Activated CD4-positive, alpha-beta T cell treated with anti-CD3 and anti-CD28 coated beads for 24 hours (primary cell): ENCODE data around the gene ZNF784.
A peak's percentile ranks its signal among the peaks of the same experiment; 100 is the strongest.

Source experiments
- DNase-seq, 2 donors: peaks; one replicate each; pipeline ENCODE4 v3.0.0-alpha.2; 2020; ENCODE audit warnings: low read depth in 2 of 2

The ZNF784 gene, protein sequence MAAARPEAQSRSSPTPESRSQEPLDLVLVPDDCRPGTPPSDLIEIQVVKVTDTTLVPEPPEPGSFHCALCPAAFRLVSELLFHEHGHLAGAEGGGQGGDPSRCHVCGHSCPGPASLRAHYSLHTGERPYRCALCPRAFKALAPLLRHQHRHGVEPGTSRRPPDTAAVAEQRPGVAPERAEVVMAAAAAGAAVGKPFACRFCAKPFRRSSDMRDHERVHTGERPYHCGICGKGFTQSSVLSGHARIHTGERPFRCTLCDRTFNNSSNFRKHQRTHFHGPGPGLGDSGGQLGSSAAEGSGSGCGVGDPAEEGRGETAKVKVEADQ

DNA sequence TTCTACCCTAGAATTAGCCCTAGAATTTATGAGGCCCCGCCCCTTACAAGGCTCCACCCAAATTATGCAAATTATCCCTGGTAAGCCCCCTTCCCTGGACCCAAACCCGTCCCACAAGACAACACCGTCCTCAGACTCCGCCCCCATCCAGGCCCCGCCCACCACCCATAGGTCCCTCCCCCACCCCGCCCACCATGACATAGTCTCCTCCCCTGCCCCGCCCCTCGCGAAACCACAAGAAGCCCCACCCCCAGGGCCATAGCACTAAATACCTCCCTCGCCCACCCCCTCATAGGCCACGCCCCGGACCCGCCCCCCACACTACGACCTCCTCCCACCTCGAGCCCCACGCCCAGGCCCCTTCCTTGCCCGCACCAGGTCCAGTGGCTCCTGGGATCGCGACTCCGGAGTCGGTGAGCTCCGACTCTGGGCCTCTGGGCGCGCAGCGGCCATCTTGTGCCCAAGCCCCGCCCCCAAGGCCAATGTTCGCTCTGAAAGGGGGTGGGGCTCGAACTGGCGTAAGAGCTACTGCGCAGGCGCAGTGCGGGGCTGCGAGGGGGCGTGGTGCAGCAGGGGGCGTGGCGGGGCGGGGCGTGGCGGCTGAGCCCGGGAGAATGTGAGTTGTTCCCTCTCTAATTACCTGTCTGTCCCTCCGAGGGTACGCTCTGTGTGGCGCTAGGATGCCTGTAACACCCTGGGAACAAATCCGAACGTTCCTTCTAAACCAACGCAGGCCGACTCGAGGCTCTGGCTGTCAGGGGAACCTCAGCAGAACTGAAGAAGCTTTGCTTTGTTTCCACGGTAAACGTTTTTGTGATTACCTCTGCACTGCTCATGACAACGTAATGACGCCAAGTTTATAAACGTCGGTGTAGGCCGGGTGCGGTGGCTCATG, at the start of gene ZNF784:
ZNF784 (minus strand) TSS at position 458 of the 895 bp plus-strand sequence; CDS start at position 453, 5 bp downstream.
- peak; percentile 91 to 96 for DNase-seq

DNA sequence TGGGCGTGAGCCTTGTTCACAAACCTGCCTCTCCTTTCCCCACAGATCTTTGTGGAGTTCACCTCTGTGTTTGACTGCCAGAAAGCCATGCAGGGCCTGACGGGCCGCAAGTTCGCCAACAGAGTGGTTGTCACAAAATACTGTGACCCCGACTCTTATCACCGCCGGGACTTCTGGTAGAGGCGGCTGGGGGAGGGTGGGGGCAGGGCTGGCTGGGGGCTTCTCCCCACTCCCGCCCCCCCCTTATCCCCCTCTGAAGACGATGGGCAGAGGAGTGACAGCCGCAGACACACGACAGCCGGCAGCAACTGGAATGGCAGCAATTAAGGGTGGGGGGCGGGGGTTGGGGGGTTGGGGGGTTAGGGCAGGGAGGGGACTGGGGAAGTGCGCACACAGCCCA, 49.5 kb upstream of the ZNF784 start:
- DNase-seq: no peak

DNA sequence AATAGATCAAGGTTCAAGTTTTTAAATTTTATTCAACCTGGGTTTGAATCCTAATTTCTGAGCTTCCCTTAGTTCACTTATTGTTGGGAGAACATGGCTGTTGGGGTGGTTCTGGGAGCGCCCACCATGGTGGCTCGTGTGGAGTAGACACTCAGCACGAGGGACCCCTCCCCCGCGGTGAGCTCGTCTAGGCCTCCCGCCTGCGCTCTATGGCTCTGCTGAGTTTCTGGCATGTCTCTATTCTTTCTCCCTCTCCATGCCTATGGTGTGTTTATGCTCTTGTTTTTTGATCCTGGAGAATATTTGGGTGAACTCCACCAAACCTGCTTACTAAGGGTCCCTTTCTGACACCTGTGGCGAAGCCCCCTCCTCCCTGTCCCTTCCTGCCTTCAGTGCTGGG, 49.1 kb upstream of the ZNF784 start:
- DNase-seq: no peak

DNA sequence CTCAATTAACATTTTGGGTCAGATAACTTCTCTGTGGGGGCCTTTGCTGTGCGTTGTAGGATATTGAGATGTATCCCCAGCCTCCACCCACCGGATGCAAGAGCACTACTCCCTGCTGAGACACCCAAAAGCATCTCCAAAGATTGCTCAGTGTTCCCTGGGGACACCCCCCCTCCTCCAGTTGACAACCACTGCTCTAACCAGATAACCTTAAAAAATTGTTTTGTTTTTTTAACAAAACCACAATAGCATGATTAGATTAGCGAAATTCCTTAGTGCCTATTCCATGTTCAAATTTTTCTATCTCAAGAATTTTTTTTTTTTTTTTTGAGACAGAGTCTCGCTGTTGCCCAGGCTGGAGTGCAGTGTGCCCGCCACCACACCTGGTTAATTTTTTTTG, 48.1 kb upstream of the ZNF784 start:
- DNase-seq: no peak

DNA sequence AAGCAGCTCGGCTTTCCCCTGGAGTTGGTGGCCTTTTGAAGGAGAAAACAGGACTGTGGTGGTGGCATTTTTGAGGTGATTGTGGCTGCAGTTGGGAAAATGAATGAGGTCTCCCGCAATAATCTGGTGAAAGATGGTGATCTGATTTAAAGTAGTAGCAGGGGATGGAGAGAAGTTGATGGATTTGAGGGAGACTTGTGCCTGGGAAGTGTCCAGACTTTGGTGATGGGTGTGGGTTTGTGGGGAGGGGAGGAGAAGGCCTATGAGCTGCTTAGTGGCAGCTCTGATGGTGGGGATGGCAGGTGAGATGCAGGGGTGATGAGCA, 46.6 kb upstream of the ZNF784 start:
- no peak for DNase-seq

DNA sequence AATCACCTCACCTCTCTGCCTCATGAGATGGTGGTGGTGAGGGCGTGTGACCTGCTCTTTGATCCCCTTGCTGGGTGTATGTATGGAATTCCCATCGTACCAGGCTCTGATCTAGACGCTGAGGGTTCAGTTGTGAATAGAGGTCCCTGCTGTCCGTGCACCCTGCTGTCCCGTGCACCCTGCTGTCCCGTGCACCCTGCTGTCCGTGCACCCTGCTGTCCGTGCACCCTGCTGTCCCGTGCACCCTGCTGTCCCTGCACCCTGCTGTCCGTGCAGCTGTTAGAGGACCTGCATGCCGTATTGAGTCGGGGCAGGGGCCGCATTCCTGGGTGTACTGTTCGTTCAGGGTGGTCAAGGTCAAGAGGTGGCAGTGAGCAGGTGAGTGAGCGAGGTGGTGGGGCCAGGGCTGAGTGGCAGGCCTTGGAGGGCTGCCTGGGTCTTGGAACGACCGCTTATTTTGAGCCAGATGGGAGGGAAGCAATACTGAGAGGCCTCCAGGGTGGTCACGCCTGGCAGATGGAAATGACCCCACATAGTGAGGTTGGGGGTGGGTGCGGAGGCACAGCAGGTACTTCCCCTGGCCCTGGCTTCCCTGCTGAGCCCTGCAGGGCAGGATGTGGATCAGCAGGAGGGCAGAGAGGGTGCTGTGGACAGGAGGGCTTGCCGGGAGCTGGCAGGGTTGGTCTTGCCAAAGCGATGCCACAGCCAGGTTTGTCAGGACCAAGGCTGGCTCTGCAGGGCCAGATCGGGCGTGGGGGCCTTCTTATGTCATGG, 46.1 kb upstream of the ZNF784 start:
- no peak for DNase-seq

DNA sequence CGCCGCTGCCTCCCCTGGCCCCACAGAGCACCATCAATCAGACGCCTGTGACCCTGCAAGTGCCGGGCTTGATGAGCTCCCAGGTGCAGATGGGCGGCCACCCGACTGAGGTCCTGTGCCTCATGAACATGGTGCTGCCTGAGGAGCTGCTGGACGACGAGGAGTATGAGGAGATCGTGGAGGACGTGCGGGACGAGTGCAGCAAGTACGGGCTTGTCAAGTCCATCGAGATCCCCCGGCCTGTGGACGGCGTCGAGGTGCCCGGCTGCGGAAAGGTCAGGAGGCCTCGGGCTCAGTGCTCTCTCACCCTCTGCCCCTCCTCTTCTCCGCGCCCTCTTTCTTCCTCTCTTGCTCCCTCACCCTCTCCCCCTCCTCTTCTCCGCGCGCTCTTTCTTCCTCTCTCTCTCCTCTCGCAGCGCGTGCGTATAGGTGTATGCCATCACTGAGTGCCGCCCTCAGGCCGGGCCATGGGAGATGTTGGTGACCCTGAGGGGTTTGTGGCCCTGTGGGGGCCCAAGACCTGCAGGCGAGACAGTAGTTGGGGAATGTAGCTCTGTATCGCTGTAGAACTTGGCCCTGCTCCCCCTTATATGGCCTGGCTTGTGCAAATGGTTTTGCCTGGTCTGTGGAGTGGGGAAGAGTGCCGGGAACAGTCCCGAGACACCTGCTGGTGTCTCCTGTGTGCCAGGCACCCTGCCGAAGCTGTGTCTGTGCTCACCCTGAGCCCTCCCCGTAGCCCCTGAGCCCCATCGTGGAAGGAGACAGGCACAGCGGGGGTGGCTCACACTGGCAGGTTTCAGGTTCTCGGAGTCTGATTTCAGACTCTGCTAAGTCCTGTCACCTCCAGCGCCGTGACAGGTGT, 45.3 kb upstream of the ZNF784 start:
- DNase-seq: no peak

DNA sequence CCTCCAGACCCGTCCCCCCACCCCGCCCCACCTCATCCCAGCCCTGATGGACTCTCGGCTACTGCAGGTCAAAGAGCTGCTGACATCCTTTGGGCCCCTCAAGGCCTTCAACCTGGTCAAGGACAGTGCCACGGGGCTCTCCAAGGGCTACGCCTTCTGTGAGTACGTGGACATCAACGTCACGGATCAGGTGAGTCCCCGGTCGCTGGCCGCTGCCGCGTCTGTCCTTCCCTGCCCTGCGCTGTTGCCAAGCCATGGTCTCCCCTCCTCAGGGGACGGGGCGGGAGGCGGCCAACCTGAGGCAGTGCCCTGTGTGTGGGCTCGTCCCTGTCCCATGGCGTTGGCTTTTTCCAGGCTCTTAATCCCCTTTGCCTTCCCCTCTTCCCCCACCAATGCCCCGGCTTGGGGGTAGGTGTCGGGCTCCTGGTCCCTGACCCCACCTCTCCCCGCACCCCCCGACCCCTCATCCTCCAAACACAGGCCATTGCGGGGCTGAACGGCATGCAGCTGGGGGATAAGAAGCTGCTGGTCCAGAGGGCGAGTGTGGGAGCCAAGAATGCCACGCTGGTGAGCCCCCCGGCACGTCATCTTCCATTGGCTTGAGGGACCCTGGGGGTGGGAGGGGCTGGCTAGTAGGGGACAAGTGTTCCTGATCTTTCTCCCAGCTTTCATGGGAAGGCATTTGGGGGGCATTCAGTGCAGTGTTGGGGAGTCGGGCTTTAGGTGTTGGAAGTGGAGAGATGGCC, 44.4 kb upstream of the ZNF784 start:
- DNase-seq: no peak

DNA sequence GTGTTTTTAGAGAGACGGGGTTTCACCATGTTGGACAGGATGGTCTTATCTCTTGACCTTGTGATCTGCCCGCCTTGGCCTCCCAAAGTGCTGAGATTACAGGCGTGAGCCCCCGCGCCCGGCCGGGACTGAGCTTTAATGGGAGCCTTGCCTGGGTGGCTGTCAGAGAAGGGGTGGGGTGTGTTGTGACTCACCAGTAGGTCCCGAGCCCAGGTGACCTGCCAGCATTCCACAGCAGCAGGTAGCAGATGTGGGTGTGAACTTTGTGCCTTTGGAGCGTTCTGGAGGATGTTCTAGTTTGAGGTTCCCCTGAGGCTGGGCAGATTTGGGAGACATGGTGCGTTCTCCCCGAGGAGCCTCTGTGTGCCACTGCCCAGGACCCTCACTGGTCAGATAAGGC, 43.6 kb upstream of the ZNF784 start:
- DNase-seq: no peak

DNA sequence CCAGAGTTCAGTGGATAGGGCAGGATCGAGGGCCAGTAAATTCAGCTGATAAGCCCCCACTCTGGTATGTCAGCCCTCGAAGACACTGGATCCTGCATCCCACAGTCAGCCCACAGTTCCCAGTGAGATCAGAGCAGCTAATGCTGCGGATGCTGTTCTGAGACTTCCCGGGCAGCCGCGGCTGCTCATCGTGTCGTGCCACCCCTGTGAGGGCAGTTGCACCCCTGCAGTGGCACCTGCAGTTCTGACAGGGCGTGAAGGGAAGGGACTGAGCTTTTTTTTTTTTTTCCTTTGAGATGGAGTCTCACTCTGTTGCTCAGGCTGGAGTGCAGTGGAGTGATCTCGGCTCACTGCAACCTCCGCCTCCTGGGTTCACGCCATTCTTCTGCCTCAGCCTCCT, 43.1 kb upstream of the ZNF784 start:
- DNase-seq: no peak

DNA sequence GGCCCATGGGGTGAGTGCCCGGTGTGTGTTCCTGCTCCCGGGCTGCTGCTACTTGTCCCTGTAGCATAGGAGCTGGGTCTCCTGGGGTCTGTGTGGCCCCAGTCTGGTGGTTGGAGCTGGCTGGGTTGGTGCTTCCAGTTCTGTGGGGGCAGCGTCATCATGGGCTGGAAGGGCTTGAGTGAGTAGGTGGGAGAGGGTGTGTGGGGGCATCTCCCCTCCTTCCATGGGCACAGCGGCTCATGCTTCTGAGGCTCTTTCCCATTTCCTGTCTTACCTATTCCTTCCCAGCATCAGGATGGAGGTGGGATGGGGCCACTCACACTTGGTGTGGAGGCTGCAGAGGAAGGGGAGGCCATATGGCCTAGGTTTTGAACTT, 42.6 kb upstream of the ZNF784 start:
- DNase-seq: no peak

DNA sequence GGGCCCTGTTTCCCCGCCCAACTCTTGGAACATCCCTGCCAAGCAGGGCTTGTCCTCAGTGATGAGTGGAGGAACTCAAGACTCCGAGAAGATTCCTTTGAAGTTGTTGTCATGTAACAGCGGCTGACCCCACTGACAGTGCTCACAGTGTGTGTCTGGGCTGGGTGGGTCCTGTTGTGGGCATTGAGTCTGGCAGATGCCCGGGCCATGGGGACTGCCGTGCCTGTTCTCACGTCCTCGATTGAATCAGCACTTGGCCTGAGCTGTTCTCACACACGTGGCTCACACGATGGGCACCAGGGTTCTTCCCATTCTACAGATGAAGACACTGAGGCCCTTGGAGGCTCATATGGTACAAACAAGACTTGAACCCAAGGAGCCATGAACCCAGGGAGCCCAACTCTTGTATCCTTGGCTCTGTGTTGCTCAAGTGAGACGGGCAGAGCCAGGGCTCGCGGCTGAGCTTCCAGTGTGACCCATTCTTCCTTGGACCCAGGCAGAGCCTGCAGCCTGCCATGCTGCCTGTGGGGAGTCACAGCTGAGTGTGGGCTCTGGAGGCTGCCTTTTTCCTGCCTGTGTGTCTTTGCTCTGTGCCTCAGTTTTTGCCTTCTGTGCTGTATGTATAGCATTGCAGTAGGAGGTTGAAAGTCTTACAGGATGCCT, 42.1 kb upstream of the ZNF784 start:
- no peak for DNase-seq

DNA sequence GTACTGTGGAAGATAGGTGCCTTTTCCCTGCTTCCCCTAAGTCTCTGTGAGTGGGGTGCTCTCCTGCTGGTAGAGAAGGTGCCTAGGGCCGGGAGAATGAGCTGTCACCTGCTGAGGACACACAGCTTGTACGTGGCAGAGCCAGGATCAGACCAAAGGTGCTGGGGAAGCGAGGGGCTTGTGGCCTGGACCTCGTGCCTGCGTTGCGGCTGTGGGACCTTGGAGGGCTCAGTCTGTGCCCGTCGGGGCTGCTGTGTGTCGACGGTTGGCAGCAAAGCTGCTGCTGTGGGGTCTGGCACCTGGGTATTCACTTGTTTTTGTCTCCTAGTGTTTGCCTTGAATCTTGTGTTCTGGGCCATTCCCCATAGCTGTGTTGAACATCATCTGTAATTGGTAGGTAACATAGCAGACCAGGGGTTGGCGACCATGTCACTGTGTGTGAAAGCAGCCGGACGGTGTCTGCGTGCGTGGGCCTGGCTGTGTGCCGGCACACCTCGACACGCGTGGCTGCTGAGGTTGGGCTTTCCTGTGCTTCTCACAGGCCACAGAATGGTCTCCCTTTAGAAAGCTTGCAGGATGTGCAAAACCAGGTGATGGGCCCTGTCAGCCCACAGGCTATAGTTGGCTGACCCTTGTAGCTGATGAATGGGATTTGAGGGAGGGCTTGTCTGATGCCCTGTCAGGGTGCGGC, 39.6 kb upstream of the ZNF784 start:
- DNase-seq: no peak

DNA sequence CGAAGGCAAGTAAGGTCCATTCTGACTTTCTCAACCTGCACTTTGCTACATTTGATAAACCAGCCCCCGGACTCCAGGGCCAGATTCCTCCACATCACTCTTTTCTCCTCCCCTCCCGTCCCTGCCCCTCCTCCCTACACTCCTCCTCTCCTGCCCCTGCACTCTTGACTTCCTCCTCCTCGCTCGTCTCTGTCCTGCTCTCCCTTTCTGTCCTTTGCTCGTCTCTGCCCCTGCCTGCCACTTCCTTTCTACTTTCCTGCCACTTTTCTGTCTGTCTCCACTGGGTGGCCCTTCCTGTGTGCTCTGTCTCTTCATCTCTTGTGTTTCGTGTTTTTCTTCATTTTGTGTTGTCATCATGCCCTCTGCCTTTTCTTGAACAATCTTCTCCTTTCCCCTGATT, 37.5 kb upstream of the ZNF784 start:
- no peak for DNase-seq

DNA sequence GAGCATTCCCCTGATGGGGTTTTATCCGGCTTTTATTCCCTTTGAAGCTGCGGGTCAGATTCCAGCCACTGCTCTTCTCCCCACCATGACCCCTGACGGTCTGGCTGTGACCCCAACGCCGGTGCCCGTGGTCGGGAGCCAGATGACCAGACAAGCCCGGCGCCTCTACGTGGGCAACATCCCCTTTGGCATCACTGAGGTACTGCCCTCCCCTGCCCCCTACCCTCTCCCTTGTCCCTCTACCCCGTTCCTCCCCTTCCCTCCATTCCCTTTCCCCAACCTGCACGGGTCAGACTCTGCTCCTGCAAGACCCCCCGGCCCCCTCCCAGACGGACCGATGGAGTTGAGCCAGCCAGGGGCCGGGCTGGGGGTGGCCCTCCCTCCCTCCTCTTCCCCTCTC, 36.6 kb upstream of the ZNF784 start:
- no peak for DNase-seq

DNA sequence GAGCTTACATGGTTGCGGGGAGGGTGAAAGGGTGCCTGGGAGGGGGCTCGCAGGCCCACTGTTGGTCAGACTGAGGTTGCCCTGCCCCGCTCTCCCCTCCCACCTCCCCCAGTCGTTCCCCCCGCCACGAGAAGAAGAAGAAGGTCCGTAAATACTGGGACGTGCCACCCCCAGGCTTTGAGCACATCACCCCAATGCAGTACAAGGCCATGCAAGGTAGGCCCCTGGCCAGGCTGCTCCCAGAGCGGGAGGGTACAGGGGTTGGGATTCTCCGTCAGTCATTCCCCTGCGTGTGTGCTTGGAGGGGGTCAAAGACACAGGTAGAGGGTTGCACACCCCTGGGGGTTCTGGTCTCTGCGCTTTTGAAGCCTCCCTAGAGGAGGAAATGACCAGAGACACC, 36.0 kb upstream of the ZNF784 start:
- DNase-seq: no peak

DNA sequence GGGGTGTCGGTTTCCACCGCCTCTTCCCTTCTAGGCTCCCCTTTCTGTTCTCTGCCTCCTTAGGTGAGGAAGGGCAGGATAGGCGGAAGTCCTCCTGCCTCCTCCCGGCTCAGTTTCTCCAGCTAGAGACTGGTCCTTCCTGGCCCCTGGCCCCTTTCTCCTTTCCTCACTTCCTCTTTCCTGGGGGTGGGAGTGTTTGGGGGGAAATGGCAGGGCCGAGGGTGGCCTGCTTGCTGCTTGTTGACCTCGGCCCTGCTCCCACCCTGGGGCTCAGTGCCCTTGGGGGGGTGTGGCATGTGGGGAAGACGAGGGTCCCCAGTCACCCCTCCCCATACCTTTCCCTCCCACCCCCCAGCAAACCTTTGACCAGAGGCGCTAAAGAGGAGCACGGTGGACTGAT, 35.5 kb upstream of the ZNF784 start:
- DNase-seq: no peak

DNA sequence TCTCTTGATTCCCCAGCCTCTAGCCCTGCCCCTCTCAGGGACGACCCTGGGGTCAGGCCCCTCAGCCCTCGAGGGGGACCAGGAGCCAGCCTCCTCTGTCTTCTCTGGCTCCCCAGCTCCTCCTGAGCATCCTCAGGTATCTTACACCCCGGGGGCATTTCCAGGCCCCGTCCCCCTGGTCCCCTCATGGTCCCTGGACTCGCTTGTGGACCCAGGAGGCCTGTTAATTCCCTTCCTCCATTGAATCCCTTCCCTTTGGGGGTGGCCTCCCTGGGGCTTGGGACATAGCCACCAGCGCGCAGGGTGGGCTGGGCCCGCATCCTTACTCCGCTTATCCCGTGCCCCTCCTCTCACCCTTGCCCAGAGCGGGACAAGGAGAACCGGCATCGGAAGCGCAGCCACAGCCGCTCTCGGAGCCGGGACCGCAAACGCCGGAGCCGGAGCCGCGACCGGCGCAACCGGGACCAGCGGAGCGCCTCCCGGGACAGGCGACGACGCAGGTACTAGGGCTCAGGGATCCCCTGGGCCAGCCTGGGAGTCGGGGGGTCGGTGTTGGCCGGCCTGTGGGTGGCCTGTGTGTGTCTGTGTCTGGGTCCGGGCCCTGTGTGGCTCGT, 34.6 kb upstream of the ZNF784 start:
- DNase-seq: no peak

DNA sequence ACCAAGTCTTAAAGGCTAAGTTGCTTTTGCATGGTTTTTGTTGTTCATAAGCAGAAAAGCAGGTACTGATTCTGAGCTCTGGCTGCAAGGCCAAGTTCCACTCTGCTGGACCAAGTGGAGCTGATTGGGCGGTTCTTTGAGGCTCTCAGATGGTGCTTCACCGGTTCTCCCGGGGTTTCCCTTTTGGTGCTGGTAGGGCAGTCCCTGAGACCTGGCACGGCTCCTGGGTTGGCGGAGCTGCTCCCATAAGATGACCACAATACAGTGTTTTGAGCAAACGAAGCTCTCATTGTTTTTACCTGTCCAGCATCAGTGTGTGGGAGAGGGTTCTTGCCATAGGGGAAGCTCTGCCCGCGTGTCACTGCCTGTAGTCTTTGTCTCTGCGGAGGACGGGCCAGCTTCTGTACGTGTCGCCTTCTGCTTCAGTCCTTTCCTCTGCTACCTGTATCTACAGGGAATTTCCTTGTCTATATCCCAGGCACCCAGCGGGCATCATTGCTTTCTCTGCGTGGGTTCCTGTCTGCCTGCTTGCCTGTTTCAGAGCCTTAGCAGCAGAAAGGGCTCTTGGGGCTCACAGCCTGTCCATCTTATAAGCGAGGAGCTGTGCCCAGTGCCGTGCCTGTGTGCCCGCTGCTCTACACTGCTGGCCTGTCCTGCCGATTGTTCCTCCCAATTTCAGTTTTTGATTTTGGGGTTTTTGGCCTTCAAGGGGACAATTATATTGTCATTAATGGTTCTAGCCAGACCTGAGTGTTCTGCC, 32.8 kb upstream of the ZNF784 start:
- no peak for DNase-seq
